Inflammatory macrophage treated with lipopolysaccharide for 1 hour (primary cell): ENCODE data around the gene CNGB1.
A peak's percentile ranks its signal among the peaks of the same experiment; 100 is the strongest.
"Not testable (repeated sequence)": the region's sequence is repeated elsewhere in the genome, so short reads cannot be mapped to it uniquely, and the experiment has no call there.

ENCODE experiments used
- DNase-seq, 2 donors: peaks; one replicate each; pipeline ENCODE4 v3.0.0-alpha.2; 2020 to 2022

CNGB1 gene

DNA sequence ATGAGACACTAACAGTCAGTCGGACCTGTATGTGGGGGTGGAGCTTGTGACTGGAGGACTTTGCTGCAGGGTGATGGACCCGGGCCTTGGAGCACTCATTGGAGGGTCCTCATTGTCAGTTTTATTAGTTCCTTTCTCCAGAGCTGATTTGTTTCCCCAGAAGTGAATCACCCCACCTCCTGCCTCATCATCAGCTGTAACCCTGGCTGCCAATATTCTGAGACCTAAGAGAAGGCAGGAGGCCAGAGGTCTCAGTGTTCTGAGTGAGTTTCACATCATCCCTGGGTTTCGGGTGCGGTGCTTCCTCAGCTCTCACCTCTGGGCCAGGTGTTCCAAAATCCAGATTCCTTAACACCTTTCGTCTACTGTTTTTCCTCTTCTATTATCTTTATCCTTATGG lies 118.7 kb downstream of the CNGB1 start:
- no peak for DNase-seq

- DNase-seq: no peak
Measured at GRCh38 chr16:57848181-57848580, 122.7 kb downstream of the CNGB1 start.

DNA sequence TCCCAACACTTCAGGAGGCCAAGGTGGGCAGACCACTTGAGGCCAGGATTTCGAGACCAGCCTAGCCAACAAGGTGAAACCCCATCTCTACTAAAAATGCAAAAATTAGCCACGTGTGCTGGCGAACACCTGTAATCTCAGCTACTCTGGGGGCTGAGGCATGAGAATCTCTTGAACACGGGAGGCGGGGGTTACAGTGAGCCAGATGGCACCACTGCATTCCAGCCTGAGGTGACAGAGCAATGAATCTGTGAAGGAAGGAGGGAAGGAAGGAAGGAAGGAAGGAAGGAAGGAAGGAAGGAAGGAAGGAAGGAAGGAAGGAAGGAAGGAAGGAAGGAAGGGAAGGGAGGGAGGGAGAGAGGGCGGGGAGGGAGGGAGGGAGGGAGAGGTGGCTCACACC lies 124.0 kb downstream of the CNGB1 start:
- DNase-seq: not testable (repeated sequence)

GRCh38 chr16:57846078-57846697 lies 124.7 kb downstream of the CNGB1 start:
- no peak for DNase-seq

- DNase-seq: no peak
Measured at GRCh38 chr16:57845115-57845514, 125.8 kb downstream of the CNGB1 start.

DNA sequence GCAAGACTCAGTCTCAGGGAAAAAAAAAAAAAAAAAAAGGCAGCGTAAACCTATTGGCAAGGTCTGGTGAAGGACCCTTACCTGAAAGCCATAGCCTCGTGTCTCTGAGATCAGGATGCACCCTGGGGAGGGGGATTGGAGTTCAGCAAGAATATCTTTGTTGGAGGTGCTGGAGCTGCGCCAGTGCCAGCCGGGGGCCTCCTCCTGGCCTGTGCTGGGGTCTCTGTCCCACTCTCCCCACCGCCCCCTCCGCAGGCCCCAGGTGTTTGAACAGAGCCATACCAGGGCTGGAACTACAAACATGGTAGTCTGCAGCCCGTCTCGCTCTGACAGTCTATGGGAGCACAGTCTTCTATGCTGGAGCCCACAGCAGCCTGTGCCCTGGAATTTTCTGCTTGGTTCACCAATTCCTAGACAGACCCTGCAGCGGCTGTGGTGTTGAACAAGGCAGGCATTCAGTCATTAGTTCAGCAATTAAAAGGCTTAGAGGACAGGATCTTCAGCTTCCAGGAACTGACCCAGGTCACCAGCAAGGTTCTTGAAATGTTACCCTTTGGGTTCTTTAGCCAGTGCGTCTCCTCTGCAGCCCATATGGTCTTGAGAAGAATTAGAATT lies 126.4 kb downstream of the CNGB1 start:
- no peak for DNase-seq

- DNase-seq: no peak
Measured at GRCh38 chr16:57843400-57843799, 127.5 kb downstream of the CNGB1 start.

GRCh38 chr16:57842601-57843000 lies 128.3 kb downstream of the CNGB1 start:
- no peak for DNase-seq

DNA sequence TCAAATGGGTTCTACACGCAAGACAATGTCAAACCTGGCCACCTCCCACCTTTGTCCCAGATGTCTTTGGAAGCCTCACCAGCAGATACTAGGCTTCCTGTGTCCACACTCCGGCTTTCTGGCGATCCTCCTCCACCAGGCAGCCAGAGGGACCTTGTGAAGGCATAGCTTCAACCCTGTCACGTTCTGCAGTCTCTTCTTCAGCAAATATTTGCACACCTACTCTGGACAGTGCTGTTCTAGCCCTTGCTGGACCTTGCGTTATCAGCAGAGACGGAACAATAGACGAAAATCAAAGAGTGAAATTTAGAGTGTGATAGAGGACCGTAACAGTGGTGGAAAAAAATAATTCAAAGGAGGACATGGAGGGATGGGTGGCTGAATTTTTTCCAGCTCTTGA lies 130.1 kb downstream of the CNGB1 start:
- no peak for DNase-seq

- no peak for DNase-seq
Measured at GRCh38 chr16:57838161-57838560, 132.8 kb downstream of the CNGB1 start.

DNA sequence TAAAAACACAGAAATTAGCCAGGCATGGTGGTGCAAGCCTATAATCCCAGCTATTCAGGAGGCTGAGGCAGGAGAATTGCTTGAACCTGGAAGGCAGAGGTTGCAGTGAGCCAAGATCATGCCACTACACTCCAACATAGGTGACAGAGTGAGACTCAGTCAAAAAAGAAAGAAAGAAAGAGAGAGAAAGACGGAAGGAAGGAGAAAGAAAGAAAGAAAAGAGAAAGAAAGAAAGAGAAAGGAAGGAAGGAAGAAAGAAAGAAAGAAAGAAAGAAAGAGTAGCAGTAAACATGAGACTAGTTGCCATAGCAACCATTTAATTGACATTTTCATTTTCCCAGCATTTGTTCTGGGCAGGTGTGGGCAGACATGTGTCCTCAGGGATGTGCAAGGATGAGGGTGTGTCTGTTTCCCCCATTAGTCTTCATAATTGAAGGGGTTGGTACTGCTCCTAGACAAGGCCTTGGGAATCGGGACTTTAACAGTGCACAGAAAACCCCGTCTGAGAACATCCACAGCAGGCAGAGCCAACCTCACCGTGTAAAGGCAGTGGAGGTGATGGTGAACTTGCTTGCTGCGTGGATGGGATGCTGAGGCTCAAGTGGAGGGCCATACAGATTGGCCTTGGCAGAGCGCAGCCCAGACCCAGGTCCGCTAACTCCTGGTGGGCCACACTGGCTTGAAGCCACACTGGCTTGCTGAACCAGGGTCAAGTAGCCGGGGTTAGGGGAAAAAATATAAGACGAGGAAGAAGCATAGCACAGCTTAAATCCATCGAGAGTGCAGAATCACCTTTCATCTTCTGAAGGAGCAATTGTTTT lies 133.4 kb downstream of the CNGB1 start:
- no peak for DNase-seq

- peak in 1 of 2 donors; percentile 13 for DNase-seq
Measured at GRCh38 chr16:57835439-57835838, 135.5 kb downstream of the CNGB1 start.

DNA sequence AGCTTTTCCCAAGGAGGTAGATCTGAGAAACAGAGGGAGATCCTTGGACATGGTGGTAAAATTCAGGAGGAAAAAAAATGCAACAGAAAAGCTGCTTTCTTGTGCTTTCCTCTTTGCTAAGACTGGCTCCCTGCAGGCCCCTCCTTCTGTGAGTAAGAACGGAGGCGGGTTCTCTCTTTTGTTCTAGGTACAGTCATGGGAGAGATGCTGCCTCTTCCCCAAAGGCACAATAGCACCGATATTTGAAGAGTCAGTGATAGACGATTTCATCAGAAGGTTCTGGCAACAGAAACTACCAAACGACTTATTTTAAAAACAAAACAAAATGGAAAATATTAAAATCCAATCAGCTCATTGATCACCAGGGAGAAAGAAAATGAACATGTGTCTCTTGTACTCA lies 136.0 kb downstream of the CNGB1 start:
- peak in 1 of 2 donors; percentile 18 for DNase-seq
